ENCODE measurements around the gene TAB2. TPM values are rescaled to one million over a fixed set of nuclear protein-coding genes. Genes with fewer than 3 reads are reported as not detected.

The TAB2 gene
- total and polyA plus RNA-seq, 8 donors = 49.3 to 103 (median 86.5) TPM

- peaks cover 0 to 28% of the 10 kb centered on the region in 2 donors for H3K4me1 ChIP-seq
- H3K9me3 ChIP-seq = no peaks in the 10 kb centered on the region
- intact Hi-C loops (cut with DNase I) = no loop called here
- ATAC-seq (no peak), DNase-seq (no peak)
- H3K4me3 ChIP-seq = no peak overlapping the region
- TF ChIP-seq CTCF (IDR thresholded peaks at IDR 0.05) = no peak
- no peaks in the 10 kb centered on the region for H3K36me3 ChIP-seq
- H3K27me3 ChIP-seq = no peaks in the 10 kb centered on the region
- H3K27ac ChIP-seq = no peak overlapping the region
These were observed 38.7 kb downstream of the TAB2 start for GRCh38 chr6:149356081-149356750.

GRCh38 chr6:149357726-149358538 is 40.4 kb downstream of the TAB2 start:
- no peaks in the 10 kb centered on the region for H3K9me3 ChIP-seq
- no peak for DNase-seq
- H3K4me3 ChIP-seq = no peak overlapping the region
- no peak for ATAC-seq
- intact Hi-C loops (cut with DNase I) = no loop called here
- no peaks in the 10 kb centered on the region for H3K36me3 ChIP-seq
- no peaks in the 10 kb centered on the region for H3K27me3 ChIP-seq
- peaks cover 0 to 22% of the 10 kb centered on the region in 2 donors for H3K4me1 ChIP-seq
- TF ChIP-seq CTCF (IDR thresholded peaks at IDR 0.05) = no peak
- no peak overlapping the region for H3K27ac ChIP-seq

DNA sequence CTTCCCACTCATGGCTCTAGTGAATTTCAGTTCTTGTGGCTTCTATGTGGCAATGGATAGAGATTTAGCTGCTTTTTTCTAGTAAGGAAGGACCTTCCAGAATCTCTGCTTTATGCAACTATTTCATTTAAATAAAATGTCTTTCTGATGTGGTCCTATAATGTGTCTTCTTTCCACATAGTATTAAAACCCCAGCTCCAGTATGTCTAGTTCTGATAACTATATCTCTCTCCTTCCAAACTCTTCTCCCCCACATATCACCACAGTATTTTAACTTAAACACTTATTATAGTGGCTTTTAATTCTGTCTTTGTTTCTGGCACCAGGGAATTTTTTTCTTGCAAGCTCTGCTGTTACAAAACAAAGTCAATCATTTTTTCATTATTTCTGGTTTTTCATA is 41.9 kb downstream of the TAB2 start:
- TF ChIP-seq CTCF (IDR thresholded peaks at IDR 0.05) = no peak
- no peaks in the 10 kb centered on the region for H3K9me3 ChIP-seq
- H3K4me1 ChIP-seq = peaks cover 0 to 31% of the 10 kb centered on the region in 2 donors
- no peak overlapping the region for H3K27ac ChIP-seq
- intact Hi-C loops (cut with DNase I) = no loop called here
- H3K36me3 ChIP-seq = no peaks in the 10 kb centered on the region
- H3K4me3 ChIP-seq = no peak overlapping the region
- DNase-seq (no peak), ATAC-seq (no peak)
- no peaks in the 10 kb centered on the region for H3K27me3 ChIP-seq

DNA sequence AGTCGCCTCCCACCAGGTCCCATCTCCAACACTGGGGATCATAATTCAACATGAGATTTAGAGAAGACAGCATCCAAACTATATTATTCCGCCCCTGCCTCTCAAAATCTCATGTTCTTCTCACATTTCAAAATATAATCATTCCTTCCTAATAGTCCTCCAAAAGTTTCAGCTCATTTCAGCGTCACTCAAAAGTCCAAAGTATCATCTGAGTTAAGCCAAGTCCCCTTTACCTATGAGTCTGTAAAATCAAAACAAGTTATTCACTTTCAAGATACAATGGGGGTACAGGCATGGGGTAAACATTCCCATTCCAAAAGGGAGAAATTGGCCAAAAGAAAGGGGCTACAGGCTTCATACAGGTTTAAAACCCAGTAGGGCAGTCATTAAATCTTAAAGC is 43.0 kb downstream of the TAB2 start:
- ATAC-seq (no peak), DNase-seq (no peak)
- no peaks in the 10 kb centered on the region for H3K9me3 ChIP-seq
- no peaks in the 10 kb centered on the region for H3K36me3 ChIP-seq
- H3K27ac ChIP-seq = no peak overlapping the region
- H3K27me3 ChIP-seq = no peaks in the 10 kb centered on the region
- intact Hi-C loops (cut with DNase I) = no loop called here
- H3K4me1 ChIP-seq = peaks cover 0 to 42% of the 10 kb centered on the region in 2 donors
- H3K4me3 ChIP-seq = no peak overlapping the region
- no peak for TF ChIP-seq CTCF (IDR thresholded peaks at IDR 0.05)

- H3K4me3 ChIP-seq = no peak overlapping the region
- intact Hi-C loops (cut with DNase I) = no loop called here
- ATAC-seq = no peak
These were observed 44.8 kb downstream of the TAB2 start for GRCh38 chr6:149362289-149362688.

More at GRCh38 chr6:149362289-149362688, 44.8 kb downstream of the TAB2 start:
- H3K27ac ChIP-seq = no peak overlapping the region
- no peaks in the 10 kb centered on the region for H3K27me3 ChIP-seq
- no peaks in the 10 kb centered on the region for H3K36me3 ChIP-seq
- DNase-seq = no peak
- H3K9me3 ChIP-seq = no peaks in the 10 kb centered on the region
- peaks cover 0 to 45% of the 10 kb centered on the region in 2 donors for H3K4me1 ChIP-seq
- TF ChIP-seq CTCF (IDR thresholded peaks at IDR 0.05) = no peak

All from left lung (tissue), 10 donors.